Esophagus squamous epithelium (tissue), 4 donors: Measurements from ENCODE around the gene COL4A1.

Experiments
- CTCF ChIP-seq, 6 experiments: fragments of 450-650 bp in 4 of 6; fragments of 200-600 bp in 2 of 6; sonication (generic) in 2 of 6; IDR thresholded peaks; one replicate each; pipeline ENCODE4 v1.5.1; 2016 to 2019; ENCODE audit warnings: antibody characterized with exemption in 6 of 6, mild to moderate bottlenecking in 4 of 6, moderate library complexity in 4 of 6
- POLR2A ChIP-seq, 4 donors: fragments of 450-650 bp; IDR thresholded peaks; one replicate each; pipeline ENCODE4 v1.6.1; 2017; ENCODE audit warnings: antibody characterized with exemption in 4 of 4, mild to moderate bottlenecking in 4 of 4, moderate library complexity in 3 of 4

- TF ChIP-seq CTCF (IDR thresholded peaks at IDR 0.05) (no peak), POLR2A (IDR thresholded peaks at IDR 0.05) (no peak)
Observed at GRCh38 chr13:110109910-110110309, 197.0 kb downstream of the COL4A1 start.
